Loucy (cell line): ENCODE measurements around the gene FDXR.

Experiments used
- H2AFZ ChIP-seq: fragments of 200-600 bp; sonication (generic); 2 replicates; pipeline ENCODE4 v1.6.0; 2016; ENCODE audit warnings: antibody characterized with exemption, mild to moderate bottlenecking, low read length, moderate library complexity
- H3F3A ChIP-seq: fragments of 200-600 bp; 2 replicates; pipeline ENCODE4 v1.6.0; 2016; ENCODE audit warnings: antibody characterized with exemption, low read depth, mild to moderate bottlenecking
- H3K27me3 ChIP-seq: fragments of 200-600 bp; sonication (generic); 2 replicates; pipeline ENCODE4 v1.6.1; 2014; ENCODE audit warnings: low read length, mild to moderate bottlenecking; ENCODE audit not compliant: insufficient read depth, poor library complexity, severe bottlenecking
- H3K36me3 ChIP-seq: fragments of 200-600 bp; sonication (generic); 2 replicates; pipeline ENCODE4 v1.6.1; 2016; ENCODE audit warnings: low read length; ENCODE audit not compliant: insufficient read depth
- H3K4me1 ChIP-seq: fragments of 200-600 bp; sonication (generic); 2 replicates; pipeline ENCODE4 v1.5.1; 2014; ENCODE audit warnings: low read length, mild to moderate bottlenecking; ENCODE audit not compliant: insufficient read depth, poor library complexity, severe bottlenecking
- H3K4me2 ChIP-seq: fragments of 200-600 bp; sonication (generic); 2 replicates; pipeline ENCODE4 v1.6.0; 2014; ENCODE audit warnings: antibody characterized with exemption, low read length, low read depth, mild to moderate bottlenecking; ENCODE audit not compliant: poor library complexity, severe bottlenecking
- H3K4me3 ChIP-seq: fragments of 200-600 bp; sonication (generic); 2 replicates; pipeline ENCODE4 v1.5.1; 2014; ENCODE audit warnings: low read length, mild to moderate bottlenecking, mixed read lengths; ENCODE audit not compliant: poor library complexity, severe bottlenecking
- H3K79me2 ChIP-seq: fragments of 200-600 bp; sonication (generic); 2 replicates; pipeline ENCODE4 v1.6.1; 2014; ENCODE audit warnings: low read length; ENCODE audit not compliant: insufficient read depth
- H3K9ac ChIP-seq: fragments of 200-600 bp; sonication (generic); 2 replicates; pipeline ENCODE4 v1.6.0; 2014; ENCODE audit warnings: mild to moderate bottlenecking, low read depth, low read length, moderate library complexity; ENCODE audit not compliant: poor library complexity, severe bottlenecking
- H3K9me2 ChIP-seq: fragments of 200-600 bp; sonication (generic); replicated peaks from 2 replicates; pipeline ENCODE4 v1.6.1; 2016; ENCODE audit warnings: low read depth, low read length, mixed read lengths
- H3K9me3 ChIP-seq: fragments of 200-600 bp; sonication (generic); 2 replicates; pipeline ENCODE4 v1.6.1; 2014; ENCODE audit warnings: mild to moderate bottlenecking, antibody characterized with exemption, low read length, low read depth; ENCODE audit not compliant: insufficient read depth
- H4K20me1 ChIP-seq: fragments of 200-600 bp; sonication (generic); 2 replicates; pipeline ENCODE4 v1.6.0; 2014; ENCODE audit warnings: antibody characterized with exemption, low read length, mild to moderate bottlenecking; ENCODE audit not compliant: insufficient read depth, poor library complexity, severe bottlenecking
- EZH2phosphoT487 ChIP-seq: fragments of 200-600 bp; IDR thresholded peaks from 2 replicates; pipeline ENCODE4 v1.6.1; 2018; ENCODE audit warnings: antibody characterized with exemption, mild to moderate bottlenecking, moderate library complexity, borderline replicate concordance
- TF ChIP-seq, protein P1 (sequence below): fragments of 200-600 bp; sonication (generic); conservative IDR thresholded peaks from 2 replicates; pipeline ENCODE4 v1.5.1; 2014; ENCODE audit warnings: mild to moderate bottlenecking, antibody characterized with exemption, low read length

Gene FDXR

DNA sequence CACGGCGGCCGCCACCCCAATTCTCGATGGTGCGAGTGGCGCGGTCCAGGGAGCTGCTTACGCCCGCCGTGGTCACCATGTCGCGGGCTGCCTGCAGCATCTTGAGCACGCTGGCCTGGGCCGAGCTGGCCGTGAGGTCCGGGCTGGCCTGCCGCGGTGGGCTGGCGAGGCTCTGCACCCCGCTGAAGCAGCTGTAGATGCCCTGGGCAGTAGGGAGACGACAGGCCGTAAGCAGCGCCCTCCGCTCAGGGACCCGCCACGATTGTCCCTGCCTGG, 29.5 kb downstream of the FDXR start:
- no peaks in the 10 kb centered on the region for H3K27me3 ChIP-seq
- peaks cover 4% of the 10 kb centered on the region; the same call in 1 of the 2 replicates for H3K36me3 ChIP-seq
- no peak overlapping the region for H3K9ac ChIP-seq
- H3K9me2 ChIP-seq: no peaks in the 10 kb centered on the region
- no peaks in the 10 kb centered on the region for H3K9me3 ChIP-seq
- TF ChIP-seq EZH2phosphoT487: no peak
- TF ChIP-seq, protein P1, sequence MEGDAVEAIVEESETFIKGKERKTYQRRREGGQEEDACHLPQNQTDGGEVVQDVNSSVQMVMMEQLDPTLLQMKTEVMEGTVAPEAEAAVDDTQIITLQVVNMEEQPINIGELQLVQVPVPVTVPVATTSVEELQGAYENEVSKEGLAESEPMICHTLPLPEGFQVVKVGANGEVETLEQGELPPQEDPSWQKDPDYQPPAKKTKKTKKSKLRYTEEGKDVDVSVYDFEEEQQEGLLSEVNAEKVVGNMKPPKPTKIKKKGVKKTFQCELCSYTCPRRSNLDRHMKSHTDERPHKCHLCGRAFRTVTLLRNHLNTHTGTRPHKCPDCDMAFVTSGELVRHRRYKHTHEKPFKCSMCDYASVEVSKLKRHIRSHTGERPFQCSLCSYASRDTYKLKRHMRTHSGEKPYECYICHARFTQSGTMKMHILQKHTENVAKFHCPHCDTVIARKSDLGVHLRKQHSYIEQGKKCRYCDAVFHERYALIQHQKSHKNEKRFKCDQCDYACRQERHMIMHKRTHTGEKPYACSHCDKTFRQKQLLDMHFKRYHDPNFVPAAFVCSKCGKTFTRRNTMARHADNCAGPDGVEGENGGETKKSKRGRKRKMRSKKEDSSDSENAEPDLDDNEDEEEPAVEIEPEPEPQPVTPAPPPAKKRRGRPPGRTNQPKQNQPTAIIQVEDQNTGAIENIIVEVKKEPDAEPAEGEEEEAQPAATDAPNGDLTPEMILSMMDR: no peak
- no peak overlapping the region for H3K4me3 ChIP-seq
- H3K79me2 ChIP-seq: no peaks in the 10 kb centered on the region
- H3K4me2 ChIP-seq: no peak overlapping the region
- H2AFZ ChIP-seq: no peak overlapping the region
- H3K4me1 ChIP-seq: peaks cover 14% of the 10 kb centered on the region
- H4K20me1 ChIP-seq: no peaks in the 10 kb centered on the region
- no peaks in the 10 kb centered on the region for H3F3A ChIP-seq

DNA sequence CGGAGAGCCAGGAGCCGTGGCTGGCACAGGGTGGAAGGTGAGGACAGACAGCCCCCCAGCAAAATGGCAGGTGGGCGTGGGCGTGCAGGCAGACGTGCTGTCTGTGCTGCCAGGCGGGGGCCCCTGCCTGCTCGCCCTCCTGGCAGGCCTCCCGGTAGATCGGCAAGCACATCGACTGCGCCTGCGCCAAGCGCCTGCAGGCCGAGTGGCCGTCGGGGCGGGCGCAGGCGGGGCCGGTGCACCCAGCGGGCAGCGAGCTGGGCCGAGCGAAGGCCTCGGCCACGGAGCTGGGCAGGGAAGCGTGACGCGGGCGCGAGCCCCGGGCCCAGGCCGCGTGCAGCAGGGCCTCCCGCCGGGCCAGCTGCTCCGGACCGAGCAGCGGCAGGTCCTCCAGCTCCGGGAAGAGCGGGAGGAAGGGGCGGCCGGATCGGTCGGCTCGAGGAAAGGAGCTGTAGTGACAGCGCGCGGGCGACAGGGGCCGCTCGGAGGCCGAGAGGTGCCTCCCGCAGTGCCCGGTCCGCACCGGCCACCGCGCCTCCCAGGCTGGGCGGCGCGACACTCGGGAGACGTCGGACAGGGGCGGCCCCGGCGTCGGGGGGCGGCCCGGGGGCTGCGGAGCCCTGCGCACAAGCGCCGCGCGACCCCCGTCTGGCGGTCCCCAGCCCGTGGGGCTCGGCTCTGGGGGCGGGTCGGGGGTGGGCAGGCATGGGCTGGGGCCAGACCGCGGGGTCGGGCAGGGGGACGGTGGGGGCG, 30.0 kb downstream of the FDXR start:
- Histone ChIP-seq H4K20me1 (no peaks in the 10 kb centered on the region), H2AFZ (no peak overlapping the region), H3K4me3 (no peak overlapping the region), H3K79me2 (no peaks in the 10 kb centered on the region), H3F3A (no peaks in the 10 kb centered on the region), H3K9me3 (no peaks in the 10 kb centered on the region), H3K9me2 (no peaks in the 10 kb centered on the region), H3K4me2 (no peak overlapping the region), H3K9ac (no peak overlapping the region), H3K27me3 (no peaks in the 10 kb centered on the region), H3K4me1 (peaks cover 14% of the 10 kb centered on the region), H3K36me3 (peaks cover 4% of the 10 kb centered on the region; the same call in 1 of the 2 replicates)
- no peak for TF ChIP-seq EZH2phosphoT487
- TF ChIP-seq, protein P1: no peak

DNA sequence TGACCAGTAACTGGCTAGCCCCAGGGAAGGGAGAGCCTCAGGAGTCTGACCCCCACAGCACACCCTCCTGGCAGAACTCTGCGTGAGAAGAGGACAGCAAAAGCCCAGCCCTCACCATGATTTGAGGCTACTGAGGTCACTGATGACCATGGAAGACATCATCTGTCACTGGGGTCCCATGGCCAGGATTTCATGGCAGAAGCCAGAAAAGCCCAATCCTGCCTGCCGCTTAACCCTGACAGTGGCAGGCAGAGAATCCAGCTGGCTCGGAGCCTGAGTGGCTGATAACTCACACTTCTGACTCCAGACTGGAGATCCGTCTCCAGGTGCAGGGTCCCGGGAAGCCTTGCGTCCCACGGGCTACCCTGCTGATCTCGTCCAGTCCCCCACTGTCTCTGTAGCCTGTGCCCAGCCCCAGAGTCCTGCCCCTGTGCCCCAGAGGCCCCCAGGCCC, 30.6 kb downstream of the FDXR start:
- Histone ChIP-seq H2AFZ (no peak overlapping the region), H3K27me3 (no peaks in the 10 kb centered on the region), H3K4me3 (no peak overlapping the region)

More for the DNA sequence above, 30.6 kb downstream of the FDXR start:
- no peak overlapping the region for H3K9ac ChIP-seq
- no peaks in the 10 kb centered on the region for H3K9me2 ChIP-seq
- TF ChIP-seq, protein P1: no peak
- TF ChIP-seq EZH2phosphoT487: no peak
- H3K79me2 ChIP-seq: no peaks in the 10 kb centered on the region
- H3K36me3 ChIP-seq: peaks cover 4% of the 10 kb centered on the region; the same call in 1 of the 2 replicates
- H3F3A ChIP-seq: no peaks in the 10 kb centered on the region
- peaks cover 14% of the 10 kb centered on the region for H3K4me1 ChIP-seq
- no peaks in the 10 kb centered on the region for H4K20me1 ChIP-seq
- H3K4me2 ChIP-seq: no peak overlapping the region
- H3K9me3 ChIP-seq: no peaks in the 10 kb centered on the region
